Measurements from ENCODE around the gene RBMS1.

DNA sequence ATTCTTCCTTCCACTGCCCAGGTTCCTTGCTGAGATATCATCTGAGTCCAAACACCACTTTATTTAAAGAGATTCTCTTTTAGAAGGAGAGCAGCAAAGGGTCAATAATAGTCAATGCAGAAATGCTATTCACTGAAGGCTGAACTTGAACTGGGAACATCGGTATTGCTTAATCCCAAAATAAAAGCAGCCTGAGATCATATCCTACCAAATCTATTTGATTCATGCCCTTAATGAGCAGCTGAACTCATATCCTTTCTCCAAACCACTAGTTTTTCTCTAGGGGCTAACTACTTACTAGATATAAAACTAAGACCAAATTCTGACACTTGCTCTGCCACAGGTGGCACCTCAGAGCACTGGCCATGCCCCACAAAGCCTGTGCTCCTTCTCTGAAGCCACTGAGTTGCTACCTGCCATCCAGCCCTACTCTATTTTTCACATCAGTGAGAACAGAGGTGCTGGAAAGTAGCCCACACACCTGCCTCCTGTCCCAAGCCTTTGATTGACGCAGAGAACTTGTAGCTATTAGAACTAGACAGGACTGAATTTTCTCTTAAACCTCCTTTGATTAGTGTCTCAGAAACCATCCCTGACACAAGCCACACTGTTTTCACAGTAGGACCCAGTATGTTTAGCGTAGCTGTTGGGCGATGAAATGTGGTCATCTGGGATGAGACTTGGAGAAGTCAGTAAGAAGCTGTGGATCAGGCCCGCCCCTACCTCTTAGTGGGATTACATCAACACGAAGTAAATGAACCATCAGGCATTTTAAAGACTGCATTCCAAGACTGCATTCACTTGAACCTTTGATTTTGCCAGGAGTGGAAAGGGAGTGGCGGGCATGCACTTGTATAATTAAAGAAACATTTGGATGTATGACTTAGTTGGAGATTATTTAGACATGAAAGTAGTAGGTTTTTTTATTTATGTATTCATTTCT is 124.3 kb downstream of the RBMS1 start:
- TF ChIP-seq, protein P1, sequence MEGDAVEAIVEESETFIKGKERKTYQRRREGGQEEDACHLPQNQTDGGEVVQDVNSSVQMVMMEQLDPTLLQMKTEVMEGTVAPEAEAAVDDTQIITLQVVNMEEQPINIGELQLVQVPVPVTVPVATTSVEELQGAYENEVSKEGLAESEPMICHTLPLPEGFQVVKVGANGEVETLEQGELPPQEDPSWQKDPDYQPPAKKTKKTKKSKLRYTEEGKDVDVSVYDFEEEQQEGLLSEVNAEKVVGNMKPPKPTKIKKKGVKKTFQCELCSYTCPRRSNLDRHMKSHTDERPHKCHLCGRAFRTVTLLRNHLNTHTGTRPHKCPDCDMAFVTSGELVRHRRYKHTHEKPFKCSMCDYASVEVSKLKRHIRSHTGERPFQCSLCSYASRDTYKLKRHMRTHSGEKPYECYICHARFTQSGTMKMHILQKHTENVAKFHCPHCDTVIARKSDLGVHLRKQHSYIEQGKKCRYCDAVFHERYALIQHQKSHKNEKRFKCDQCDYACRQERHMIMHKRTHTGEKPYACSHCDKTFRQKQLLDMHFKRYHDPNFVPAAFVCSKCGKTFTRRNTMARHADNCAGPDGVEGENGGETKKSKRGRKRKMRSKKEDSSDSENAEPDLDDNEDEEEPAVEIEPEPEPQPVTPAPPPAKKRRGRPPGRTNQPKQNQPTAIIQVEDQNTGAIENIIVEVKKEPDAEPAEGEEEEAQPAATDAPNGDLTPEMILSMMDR (IDR thresholded peaks at IDR 0.05): no peak
- TF ChIP-seq POLR2AphosphoS5 (IDR thresholded peaks at IDR 0.05; ENCODE audit: insufficient read depth in 1 of 2, low read depth in 1 of 2) (no peak), POLR2A (IDR thresholded peaks at IDR 0.05) (no peak)

All from vagina (tissue), 2 donors.